Activated T-cell treated with anti-CD3 and anti-CD28 coated beads for 4 hours (primary cell): ENCODE measurements around the gene MARCHF3.
"Not testable (repeated sequence)": the region's sequence is repeated elsewhere in the genome, so short reads cannot be mapped to it uniquely, and the experiment has no call there.

Experiments used
- DNase-seq: peaks from one replicate; pipeline ENCODE4 v3.0.0-alpha.2; 2020

The MARCHF3 gene

DNA sequence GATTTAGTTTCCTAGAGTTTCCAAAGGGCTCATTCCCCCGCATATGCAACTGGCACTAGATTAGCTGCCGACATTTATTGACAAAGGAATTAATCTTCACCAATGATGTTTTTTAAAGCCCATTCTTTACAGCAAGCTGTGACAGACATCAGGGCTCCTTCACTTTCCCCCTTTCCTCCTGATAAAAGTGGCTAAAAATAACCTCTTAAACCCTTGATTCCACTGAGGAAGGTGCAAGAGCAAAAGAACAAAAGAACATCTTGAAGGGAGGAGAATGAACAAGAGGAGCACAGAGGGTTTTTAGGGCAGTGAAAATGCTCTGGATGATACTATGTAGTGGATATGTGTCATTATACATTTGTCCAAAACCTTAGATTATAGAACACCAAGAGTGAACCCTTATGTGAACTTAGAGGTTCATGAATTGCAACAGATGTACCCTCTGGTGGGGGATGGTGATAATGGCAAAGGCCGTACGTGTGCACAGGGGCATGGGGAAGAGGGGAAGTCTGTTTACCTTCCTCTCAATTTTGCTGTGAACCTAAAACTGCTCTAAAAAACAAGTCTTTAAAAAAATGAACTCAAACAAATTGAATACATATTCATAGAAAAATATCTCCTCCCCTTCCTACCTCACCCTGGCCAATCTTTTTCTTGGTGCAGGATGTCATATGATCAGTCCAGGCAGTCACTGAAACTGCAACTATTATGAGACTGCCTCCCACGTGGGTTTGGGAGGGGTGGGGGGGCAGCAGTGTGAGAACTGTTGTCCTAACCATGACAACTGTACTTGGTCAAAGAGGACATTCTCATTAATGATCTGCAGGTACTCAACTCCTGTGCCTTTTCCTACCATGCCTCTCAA lies 83.0 kb downstream of the MARCHF3 start:
- DNase-seq, result no peak

DNA sequence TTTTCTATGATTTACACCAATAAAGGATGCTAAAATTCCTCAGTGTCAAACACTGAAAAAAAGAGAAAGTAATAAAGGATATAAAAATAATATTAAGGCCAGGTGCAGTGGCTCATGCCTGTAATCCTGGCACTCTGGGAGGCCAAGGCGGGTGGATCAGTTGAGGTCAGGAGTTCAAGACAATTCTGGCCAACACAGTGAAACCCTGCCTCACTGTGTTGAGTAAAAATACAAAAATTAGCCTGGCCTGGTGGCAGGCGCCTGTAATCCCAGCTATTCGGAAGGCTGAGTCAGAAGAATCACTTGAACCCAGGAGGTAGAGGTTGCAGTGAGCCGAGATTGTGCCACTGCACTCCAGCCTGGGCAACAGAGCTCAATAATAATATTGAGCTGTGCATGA lies 87.5 kb downstream of the MARCHF3 start:
- DNase-seq, result not testable (repeated sequence)

DNA sequence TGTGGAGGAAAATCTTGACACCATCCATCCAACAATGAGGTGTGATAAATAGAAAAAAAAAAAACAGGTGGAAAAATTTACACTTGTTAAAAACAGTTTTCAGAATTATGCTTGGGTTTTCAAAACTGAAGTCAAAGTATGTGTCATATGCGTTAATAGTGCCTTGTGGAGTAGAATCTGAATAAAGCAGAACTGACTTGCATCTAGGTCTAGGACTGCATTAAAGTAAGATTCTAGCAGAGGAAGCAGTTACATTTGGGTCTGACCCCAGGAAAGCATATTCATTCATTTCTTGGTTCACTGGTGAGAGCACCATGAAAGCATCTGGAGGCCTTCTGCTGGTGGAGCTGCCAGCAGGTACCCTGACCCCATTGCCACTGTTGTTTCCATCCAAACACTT lies 89.0 kb downstream of the MARCHF3 start:
- no peak for DNase-seq

DNA sequence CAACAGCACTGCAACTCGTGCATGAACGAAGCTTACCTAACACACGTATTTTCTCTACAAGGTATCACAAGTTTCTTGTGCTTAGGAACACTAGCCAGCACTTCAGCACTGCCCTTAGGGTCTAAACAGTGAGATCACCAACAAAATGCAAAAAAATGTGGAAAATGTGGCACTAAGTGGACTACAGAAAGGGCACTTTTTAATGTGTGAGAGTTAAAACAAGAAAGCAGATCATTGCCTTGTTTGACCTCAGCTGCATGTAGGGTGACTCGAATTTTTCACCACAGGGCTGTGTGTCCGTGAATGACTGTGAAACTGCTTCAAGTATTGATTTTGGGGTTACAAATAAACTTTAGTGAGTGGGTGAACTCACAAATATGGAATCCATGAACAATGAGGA lies 90.5 kb downstream of the MARCHF3 start:
- DNase-seq, result no peak

DNA sequence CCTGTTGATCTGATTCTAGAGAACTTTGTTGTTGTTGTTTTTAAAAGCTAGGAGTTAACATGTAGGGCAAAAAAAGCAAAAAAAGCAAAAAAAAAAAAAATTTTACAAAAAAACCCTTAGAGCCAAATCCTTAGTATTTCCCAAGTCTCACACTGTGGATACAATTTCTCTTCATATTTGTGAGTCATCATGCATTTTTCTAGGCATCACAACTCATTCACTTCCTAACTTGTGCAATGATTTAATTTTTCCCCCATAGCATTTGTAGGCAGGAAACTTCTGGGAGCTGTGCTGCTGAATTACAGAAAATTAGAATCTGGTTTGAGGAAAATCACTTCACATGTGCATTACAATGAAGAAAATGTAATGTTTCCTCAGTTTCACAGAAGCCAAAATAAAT lies 91.9 kb downstream of the MARCHF3 start:
- DNase-seq, result no peak

DNA sequence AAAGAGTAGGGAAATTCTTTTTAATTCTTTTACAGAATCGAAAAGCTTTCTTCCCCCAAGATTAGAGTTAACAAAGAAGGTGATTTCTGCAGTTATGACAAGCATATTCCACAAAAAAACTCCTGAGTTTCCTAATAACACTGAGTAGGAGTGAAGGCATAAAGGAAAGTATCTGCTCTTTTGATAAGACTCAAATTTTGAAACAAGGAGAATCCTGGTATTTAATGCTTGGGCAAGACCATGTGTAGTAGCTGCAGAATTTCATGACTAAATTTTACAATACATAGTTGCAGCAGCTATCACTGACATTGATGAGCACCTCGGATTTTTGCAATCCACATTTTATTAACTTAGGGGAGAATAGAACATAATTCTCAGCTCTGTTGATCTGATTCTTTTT lies 92.6 kb downstream of the MARCHF3 start:
- DNase-seq, result no peak

DNA sequence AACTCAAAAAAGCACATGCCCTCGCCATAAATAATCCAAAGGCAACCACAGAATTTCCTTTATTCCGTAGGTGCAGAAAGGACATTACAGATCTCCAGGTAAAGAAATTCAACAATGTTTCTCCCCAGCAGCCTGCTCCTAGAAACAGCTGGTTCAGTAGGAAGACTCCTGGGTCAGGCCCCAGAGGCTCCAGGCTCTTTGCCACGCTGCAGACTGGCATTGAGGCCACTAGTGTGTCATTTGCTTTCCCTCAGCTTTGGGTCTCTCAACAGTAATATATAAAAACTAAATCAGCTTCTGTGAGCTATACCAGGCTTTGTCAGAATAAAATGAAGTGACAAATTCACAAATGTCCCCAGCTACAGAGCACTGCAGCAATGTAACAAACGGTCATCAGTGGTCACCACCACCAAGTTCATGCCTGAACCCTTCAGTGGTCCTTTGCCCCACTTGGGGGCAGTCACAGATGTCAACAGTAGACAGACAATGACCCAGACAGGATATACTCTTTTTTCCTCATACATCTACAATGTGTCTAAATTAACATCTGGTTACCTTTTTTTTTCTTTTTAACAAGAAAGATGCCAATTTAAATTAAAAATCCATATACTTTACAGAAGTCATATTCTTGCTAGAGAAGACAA lies 93.5 kb downstream of the MARCHF3 start:
- no peak for DNase-seq

DNA sequence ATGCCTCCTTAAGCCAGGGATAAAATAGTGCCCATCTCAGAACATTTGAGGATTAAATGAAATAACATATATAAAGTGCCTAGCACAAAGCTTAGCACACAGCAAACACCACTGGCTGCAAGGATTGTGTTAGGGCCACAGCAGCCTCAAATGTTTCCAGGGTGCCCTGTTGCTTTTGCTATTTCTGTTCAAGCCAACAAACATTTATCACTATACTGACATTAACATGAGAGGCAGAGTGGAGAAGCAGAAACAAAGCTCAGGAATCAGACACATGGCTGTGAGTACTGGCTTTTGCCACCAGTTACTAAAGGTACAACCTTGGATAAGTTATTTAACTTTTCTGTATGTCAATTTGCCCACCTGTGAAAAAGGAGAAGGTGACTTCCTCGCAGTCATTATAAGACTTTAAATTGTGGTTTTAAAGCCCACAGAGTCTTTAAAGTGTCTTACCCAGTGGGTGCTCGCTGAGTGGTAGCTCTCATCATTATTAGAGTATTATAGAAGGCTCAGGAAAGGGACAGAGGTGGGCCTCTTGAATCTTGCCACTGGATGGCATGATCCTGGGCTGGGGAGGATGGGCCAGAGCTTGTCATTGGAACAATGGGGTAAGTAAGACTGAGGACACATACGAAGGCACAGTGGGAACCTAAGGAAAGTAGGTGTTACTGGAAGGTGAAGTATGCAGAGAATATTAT lies 98.2 kb downstream of the MARCHF3 start:
- no peak for DNase-seq

DNA sequence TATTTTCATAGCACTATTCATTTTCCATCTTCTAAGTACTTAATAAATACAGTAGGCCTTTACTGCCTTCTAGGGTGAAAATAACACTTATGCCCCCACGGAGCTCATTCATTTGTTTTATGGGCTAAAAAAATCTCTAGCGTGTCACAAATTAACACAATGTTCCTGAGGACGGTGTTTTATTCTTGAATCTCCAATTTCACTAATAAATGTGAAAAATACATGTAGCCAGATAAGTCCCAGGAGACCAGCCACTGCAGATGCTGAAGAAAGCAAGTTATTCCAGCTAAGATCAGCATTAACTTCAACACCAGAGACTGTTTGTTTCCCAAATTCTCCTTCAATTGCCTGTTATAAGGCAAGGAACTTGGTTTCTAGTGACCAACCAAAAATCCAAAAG lies 102.3 kb downstream of the MARCHF3 start:
- DNase-seq, result no peak

DNA sequence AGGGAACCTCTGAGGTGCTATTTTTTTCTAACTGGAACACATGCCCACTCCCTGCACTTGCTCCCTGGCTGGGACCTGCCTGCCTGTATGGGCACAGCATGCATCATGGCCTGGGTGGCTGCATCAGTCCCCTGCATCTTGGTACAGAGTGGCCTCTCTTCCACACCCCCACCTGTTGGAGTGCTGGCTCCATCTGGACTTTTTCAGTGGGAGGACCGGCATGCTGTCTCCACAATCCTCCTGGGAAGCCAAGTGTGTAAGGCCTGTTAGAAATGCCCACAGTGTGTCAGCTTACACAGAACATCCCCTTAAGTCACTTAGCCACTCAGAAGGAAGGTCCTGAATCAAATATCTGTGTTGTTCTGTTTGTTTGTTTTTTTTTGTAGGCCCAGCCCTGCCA lies 102.9 kb downstream of the MARCHF3 start:
- DNase-seq, result no peak

DNA sequence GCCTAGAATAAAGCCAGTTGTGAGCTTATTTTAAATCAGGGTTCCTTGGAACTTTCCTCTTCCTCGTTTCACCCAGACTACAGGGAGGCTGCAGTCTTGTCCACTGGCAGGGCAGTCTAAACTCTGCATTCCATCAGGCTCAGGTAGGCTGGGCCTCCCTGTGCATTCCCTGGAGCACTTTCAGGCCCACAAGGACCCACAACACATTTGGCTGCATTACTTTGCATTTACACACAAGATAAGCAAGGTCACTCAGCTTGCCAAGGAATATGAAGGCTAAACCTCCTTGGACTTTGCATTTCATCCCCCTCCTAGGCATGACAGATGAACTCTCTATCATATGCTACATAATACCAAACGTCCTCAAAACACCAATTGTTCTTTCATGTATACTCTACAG lies 104.2 kb downstream of the MARCHF3 start:
- DNase-seq, result no peak

DNA sequence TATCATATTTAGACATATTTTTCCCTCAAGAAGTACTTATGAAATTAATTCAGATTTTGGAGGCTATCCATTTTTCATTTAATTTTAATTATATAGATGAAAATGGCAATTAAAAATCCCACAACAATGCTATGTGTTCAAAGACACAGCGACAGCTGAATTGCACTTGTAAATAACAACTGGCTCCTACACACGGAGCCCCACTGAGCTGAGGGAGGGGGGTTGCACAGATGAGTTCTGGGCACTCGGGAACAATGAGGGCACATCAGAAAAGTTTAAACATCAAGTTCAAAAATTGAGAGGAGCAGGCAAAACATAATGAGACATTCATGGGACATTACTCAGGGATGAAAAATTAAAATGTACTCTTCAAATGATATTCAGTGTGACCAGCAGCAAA lies 104.9 kb downstream of the MARCHF3 start:
- DNase-seq, result no peak

DNA sequence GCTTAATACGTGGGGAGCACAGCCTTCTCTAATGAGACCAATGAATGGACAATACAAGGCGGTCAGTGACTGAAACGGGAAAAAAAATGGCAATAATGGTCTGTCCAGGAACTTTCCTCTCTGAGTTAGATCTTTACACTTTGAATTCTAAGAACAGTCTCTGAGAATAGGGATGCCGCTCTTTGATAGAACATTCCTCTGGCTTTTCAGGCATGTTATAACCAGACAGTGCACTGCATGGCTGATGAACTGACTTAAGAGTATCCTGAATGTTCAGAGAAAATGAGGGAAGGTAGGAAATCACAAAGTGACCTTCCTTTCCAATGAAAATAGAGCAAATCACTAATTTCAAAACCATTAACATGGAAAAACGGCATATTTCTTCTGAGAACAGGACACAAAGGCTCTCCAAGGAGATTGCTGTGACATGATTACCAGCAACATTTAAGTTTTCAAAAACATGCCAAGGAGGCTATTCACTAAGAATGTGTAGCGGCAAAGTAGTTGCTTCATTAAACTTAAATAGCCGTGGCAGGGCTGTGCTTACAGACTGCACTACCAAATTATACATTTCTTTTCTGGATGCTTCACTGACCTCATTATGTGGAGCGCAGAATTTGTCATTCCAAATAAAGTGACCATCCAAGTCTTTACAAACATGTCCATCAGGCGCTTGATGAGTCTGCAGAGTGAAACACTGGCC lies 105.9 kb downstream of the MARCHF3 start:
- no peak for DNase-seq

DNA sequence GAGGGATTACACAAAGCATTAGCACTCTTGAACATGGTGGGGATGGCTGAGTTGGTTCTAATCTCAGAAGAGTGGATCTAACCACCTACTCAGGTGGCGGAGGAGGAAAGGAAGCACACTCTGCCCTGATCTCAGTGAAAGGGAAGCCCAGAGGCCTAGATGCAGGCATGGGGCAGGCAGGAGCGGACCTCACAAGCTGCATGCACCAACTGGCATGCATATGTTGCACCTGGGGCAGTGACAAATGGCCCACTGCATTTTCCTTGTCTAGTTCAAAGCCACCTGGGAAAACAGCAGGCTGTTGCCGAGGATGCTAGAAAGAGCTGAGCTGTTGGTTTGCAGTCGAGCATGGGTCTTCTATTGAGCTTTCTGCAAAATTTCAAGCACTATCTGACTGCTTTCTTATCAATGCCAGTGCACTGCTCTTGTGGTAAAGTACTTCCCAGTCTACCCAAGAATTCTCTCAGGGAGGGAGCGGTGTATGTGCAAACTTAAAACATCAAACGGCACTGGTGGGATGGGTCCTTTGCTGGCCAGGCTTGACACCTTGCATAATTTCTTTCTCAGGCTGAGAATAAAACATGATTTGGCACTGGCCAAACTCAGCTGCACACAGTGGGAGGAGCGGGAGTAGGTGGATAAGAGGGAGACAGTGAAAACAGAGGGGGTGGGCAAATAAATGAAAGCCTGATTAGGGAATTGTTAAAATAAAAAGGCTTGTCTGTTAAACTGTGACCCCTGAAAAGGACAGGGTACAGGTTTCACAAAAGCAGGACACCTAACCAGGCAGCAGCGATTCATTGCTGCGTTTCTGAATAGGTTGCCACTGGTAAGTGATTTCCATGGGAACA lies 108.9 kb downstream of the MARCHF3 start:
- no peak for DNase-seq

DNA sequence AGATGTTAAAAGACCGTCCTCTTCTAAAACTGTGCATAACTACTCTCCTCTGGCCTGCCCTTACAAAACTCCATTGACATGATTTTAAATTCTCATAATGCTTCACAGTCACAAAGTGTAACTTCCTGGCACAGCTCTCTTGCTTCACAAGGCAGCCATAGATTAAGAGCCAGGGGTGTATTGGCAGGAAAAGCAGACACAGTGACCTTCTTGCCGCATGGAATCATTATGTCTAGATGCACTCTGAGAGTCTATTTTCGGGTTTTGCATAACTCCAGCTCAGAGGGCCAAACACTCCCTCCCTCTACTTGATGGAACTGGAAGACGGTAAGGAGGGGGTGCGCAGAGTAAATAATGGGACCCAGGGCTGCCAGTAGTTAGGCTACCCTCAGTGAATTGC lies 110.1 kb downstream of the MARCHF3 start:
- DNase-seq, result no peak

DNA sequence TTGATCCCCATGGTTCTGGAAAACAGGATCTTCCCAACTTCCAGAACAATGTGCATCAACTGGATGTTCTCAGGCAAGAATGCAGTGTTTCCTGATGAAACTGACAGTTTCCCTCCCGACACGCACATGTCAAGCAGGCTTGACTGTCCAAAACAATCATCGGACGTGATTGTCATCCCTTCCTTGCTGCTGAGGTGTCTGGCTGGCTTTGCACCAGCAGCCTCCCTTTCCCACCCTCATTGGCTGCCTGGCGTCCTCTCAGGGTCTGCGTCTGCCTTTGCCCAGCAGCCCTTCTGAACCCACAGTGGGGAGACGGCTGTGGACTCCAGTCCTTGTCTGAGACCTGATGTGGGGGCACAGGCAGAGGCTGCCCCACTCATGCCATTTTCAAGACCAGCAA lies 110.8 kb downstream of the MARCHF3 start:
- DNase-seq, result no peak

DNA sequence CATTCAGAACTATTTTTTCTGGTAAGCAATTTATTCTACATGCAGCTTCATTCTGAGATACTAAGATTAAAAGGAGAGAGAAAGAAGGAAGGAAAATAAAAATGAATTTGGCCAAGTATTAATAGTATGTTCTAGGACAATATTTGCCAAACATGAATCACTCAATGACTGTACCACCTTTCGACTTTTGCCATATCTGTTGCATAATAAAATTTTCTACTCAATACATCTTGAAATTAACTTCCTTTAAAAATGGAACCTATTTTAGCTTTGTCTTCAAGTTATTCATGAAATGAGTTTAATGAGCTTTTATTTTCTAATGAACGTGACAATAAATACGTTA lies 111.8 kb downstream of the MARCHF3 start:
- no peak for DNase-seq

DNA sequence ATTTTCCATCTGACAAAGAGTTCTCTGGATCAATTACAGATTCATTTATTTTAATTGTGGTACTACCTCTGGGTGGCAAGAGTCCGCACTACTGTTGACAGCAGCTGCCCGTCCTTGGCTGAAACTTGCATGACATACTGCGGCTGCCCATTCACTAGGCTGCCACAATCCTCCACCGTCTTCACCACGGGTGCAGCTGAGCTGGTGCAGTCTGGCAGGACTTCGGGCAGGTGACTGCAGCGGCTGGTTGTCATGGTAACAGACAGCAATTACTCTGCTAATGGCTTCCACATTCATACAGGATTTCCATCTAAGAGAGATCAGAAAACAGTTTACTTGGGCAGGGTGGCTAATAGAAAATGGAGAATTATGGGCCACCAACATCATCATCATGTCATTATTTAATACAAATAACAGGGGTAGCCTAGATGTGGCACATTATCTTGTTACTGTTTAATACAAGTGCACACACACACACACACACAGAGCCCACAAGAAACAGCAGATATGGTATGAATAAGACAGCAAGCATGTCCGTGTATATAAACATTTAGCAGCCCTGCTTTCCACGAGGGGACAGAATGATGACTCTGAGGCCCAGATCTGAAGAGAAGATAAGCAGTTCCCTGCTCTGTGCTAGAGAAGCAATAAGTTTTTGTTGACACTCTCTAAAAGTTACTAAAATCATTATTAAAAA lies 112.3 kb downstream of the MARCHF3 start:
- no peak for DNase-seq

DNA sequence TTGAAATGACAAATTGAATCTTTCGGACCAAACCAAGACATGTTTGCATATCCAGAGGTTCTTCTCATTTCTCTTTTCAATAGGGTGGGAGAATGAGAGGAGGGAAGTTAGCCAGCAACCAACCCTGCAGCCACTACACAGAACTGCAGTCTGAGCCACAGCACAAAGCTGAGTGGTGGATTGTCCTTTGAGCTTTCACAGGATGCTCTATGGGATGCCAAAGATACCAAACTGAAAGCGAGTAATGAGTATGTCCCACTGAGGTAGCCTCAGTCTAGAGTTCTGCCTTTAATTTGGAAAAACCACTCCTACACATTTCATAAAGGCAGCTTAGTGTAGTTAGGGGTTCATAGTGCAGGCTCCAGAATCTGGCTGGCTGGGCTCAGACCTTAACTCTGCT lies 114.9 kb downstream of the MARCHF3 start:
- DNase-seq, result no peak

DNA sequence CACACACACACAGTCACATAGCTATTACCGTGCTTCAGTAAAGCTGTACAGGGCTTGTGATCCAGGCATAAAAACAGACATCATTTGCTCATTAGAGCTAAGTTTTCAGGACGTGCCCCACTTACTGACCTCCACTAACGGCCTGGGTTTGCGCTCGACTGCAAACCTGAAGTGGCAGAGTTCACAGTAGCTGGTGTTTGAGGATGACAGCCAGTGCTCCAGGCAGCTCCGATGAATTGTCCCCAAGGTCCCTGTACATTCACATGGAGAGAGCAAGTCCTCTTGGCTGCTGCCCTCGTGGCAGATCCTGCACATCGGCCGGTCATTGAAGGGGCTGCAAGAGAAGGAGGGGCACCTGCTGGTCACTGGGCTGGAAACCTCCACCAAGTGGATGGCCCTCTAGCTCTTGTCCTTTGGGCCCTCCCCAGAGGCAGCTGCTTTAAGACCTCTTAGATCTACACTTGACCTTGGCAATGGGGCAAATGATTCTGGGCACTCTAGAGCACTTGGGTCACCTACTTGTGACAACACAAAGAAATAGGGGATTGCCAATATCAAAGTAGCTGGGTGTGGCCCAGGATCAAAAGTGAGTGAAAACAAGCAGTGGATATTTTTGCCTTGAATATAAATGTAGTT lies 115.4 kb downstream of the MARCHF3 start:
- no peak for DNase-seq

DNA sequence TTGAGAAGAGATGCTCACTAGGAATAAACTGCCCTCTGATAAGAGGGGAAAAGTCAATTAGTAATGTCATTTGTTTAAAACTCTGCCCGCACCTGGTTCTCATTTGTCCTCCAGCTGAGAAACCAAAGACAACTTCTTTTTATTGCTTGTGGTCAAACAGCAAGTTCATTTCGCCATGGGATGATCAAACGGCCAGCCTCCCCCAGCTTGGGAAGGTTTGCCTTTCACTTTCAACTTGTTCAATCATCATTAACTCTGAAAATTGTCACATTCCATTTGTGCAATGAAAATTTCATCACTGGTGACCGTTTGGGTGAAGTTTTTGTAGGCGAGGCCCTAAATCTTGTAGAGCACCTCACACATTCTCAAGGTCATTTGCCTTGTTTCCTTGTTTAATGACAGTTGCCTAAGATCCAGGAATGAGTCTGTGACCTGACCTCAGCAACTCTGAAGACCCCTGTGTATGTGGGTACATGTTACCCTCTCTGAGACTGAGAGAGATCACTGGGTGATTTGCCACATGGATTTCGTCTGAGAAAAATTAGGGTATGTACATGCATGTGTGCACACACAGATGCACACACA lies 117.7 kb downstream of the MARCHF3 start:
- no peak for DNase-seq
